WTC11 (cell line): Measurements from ENCODE around the gene MAGEB10. TPM values are rescaled to one million over a fixed set of nuclear protein-coding genes. Genes with fewer than 3 reads are reported as not detected.

Experiments used
- ARID4B ChIP-seq: sonication (generic); formaldehyde crosslinking; IDR thresholded peaks from 2 replicates; pipeline ENCODE4 v1.8.0; 2023; ENCODE audit warnings: missing genetic modification reagents, mild to moderate bottlenecking, borderline replicate concordance
- ATF1 ChIP-seq: sonication (generic); formaldehyde crosslinking; IDR thresholded peaks from 2 replicates; pipeline ENCODE4 v1.8.1; 2023; ENCODE audit warnings: mild to moderate bottlenecking, moderate library complexity, missing genetic modification reagents
- CBFB ChIP-seq: sonication (generic); formaldehyde crosslinking; IDR thresholded peaks from 2 replicates; pipeline ENCODE4 v1.8.1; 2022; ENCODE audit warnings: mild to moderate bottlenecking, low read depth, missing genetic modification reagents
- FOXP1 ChIP-seq: sonication (generic); formaldehyde crosslinking; IDR thresholded peaks from 2 replicates; pipeline ENCODE4 v1.8.0; 2022; ENCODE audit warnings: missing genetic modification reagents, mild to moderate bottlenecking, moderate library complexity, borderline replicate concordance
- KAT7 ChIP-seq: sonication (generic); formaldehyde crosslinking; IDR thresholded peaks from 2 replicates; pipeline ENCODE4 v1.8.1; 2023; ENCODE audit warnings: missing genetic modification reagents, mild to moderate bottlenecking, borderline replicate concordance
- NR3C1 ChIP-seq: sonication (generic); formaldehyde crosslinking; conservative IDR thresholded peaks from 2 replicates; pipeline ENCODE4 v1.8.1; 2023; ENCODE audit warnings: low read depth, mild to moderate bottlenecking, missing genetic modification reagents
- TEAD1 ChIP-seq: sonication (generic); formaldehyde crosslinking; IDR thresholded peaks from 2 replicates; pipeline ENCODE4 v1.8.0; 2022; ENCODE audit warnings: mild to moderate bottlenecking, missing genetic modification reagents
- USF1 ChIP-seq: sonication (generic); formaldehyde crosslinking; IDR thresholded peaks from 2 replicates; pipeline ENCODE4 v1.8.0; 2022; ENCODE audit warnings: mild to moderate bottlenecking, missing genetic modification reagents
- USF2 ChIP-seq: sonication (generic); formaldehyde crosslinking; IDR thresholded peaks from 2 replicates; pipeline ENCODE4 v1.8.1; 2023; ENCODE audit warnings: mild to moderate bottlenecking, missing genetic modification reagents, moderate library complexity
- ZNF121 ChIP-seq: sonication (generic); formaldehyde crosslinking; IDR thresholded peaks from 2 replicates; pipeline ENCODE4 v1.8.0; 2023; ENCODE audit warnings: missing genetic modification reagents
- ZNF512 ChIP-seq: sonication (generic); formaldehyde crosslinking; IDR thresholded peaks from 2 replicates; pipeline ENCODE4 v1.8.1; 2022; ENCODE audit warnings: missing genetic modification reagents, borderline replicate concordance
- total RNA-seq: library from RNA; stranded (reverse); gene quantifications from 3 replicates; pipeline ENCODE4 v1.2.3, GENCODE V29; 2021

MAGEB10 gene
- total RNA-seq, 1 experiment from 2014 or later = not detected

- TF ChIP-seq ZNF512 (CRISPR knock-in tag) (no peak), TEAD1 (CRISPR knock-in tag) (peak; percentile 40; the same call in 1 of the 2 replicates), ARID4B (CRISPR knock-in tag) (0 out of 2 replicates have a peak, but pooled peaks have one; percentile 35), ATF1 (CRISPR knock-in tag) (no peak), ZNF121 (no peak), USF1 (peak; percentile 12; the same call in 1 of the 2 replicates), KAT7 (CRISPR knock-in tag) (no peak), NR3C1 (no peak), USF2 (CRISPR knock-in tag) (no peak), CBFB (CRISPR knock-in tag) (no peak), FOXP1 (peak; percentile 65; the same call in 1 of the 2 replicates)
- TF ChIP-seq, all 79 proteins: peak for 7
Observed at GRCh38 chrX:27863809-27864208, 56.0 kb downstream of the MAGEB10 start (continued).

Other genes starting within 250 kb of the MAGEB10 start
- not detected in 3 replicates for gene DCAF8L2, start 217.6 kb upstream of the MAGEB10 start, total RNA-seq
- gene DCAF8L1, start 173.5 kb downstream of the MAGEB10 start, total RNA-seq = not detected in 3 replicates